ENCODE measurements around the gene LDLRAD4. TPM values are rescaled to one million over a fixed set of nuclear protein-coding genes. Genes with fewer than 3 reads are reported as not detected.

LDLRAD4 gene
- polyA plus RNA-seq, 1 of the 3 experiments (the other 2 are of a cell fraction): 0.16 TPM

GRCh38 chr18:13398631-13399030 is 180.1 kb downstream of the LDLRAD4 start (continued):
- TF ChIP-seq USF1 (IDR thresholded peaks at IDR 0.05; ENCODE audit: borderline replicate concordance, low read depth) (no peak), YY1 (IDR thresholded peaks at IDR 0.05; ENCODE audit: low read depth) (no peak), GATA2 (CRISPR knock-in tag; IDR thresholded peaks at IDR 0.05) (no peak), NRF1 (IDR thresholded peaks at IDR 0.05; ENCODE audit: low read depth, low read length) (no peak), JUND (IDR thresholded peaks at IDR 0.05) (no peak), TEAD4 (IDR thresholded peaks at IDR 0.05; ENCODE audit: borderline replicate concordance, insufficient read depth) (no peak), FOXJ3 (CRISPR knock-in tag; IDR thresholded peaks at IDR 0.05) (no peak)

- Histone ChIP-seq H2AFZ (ENCODE audit: low read depth) (no peak overlapping the region), H3K36me3 (replicated peaks in 1 of 2; ENCODE audit: control insufficient read depth in 1 of 2, insufficient read depth in 2 of 2, low read length in 1 of 2) (no peaks in the 10 kb centered on the region), H3K4me2 (no peak overlapping the region), H3K9me3 (no peaks in the 10 kb centered on the region), H3K27ac (ENCODE audit: low read depth in 2 of 2, low read length in 1 of 2) (no peak overlapping the region), H4K20me1 (ENCODE audit: insufficient read depth) (no peaks in the 10 kb centered on the region), H3K27me3 (ENCODE audit: insufficient read depth) (no peaks in the 10 kb centered on the region), H3K9ac (no peak overlapping the region), H3F3A (replicated peaks; ENCODE audit: insufficient read depth) (no peaks in the 10 kb centered on the region), H3K79me2 (ENCODE audit: insufficient read depth) (no peaks in the 10 kb centered on the region), H3K4me1 (ENCODE audit: control insufficient read depth in 1 of 2, insufficient read depth in 2 of 2, low read depth in 1 of 2, low read length in 1 of 2) (peaks cover 0 to 9% of the 10 kb centered on the region in 2 experiments; a peak in 1 of 4 replicates), H3K4me3 (ENCODE audit: low read depth in 2 of 2, low read length in 1 of 2) (no peak overlapping the region), H3K9me2 (no peaks in the 10 kb centered on the region)
- 56% methylated on average over 8 of the region's 8 CpGs for WGBS (ENCODE audit: low lambda C conversion rate)
- TF ChIP-seq NFIC (IDR thresholded peaks at IDR 0.05; ENCODE audit: borderline replicate concordance) (no peak), SMC3 (IDR thresholded peaks at IDR 0.05; ENCODE audit: low read depth, low read length) (no peak), RXRA (IDR thresholded peaks at IDR 0.05; ENCODE audit: borderline replicate concordance, low read depth) (no peak)
- ChIA-PET CTCF (no interaction called here), POLR2A (no interaction called here)
- no peak for DNase-seq
These were observed 181.0 kb downstream of the LDLRAD4 start for GRCh38 chr18:13399511-13399910.

- no peak overlapping the region for H3K27ac ChIP-seq (ENCODE audit: low read depth in 2 of 2, low read length in 1 of 2)
- no peaks in the 10 kb centered on the region for H3K36me3 ChIP-seq (replicated peaks in 1 of 2; ENCODE audit: control insufficient read depth in 1 of 2, insufficient read depth in 2 of 2, low read length in 1 of 2)
- DNase-seq: no peak
- no peaks in the 10 kb centered on the region for H3K9me2 ChIP-seq
- H4K20me1 ChIP-seq (ENCODE audit: insufficient read depth): no peaks in the 10 kb centered on the region
- POLR2A ChIA-PET: no interaction called here
- peaks cover 0 to 6% of the 10 kb centered on the region in 2 experiments; a peak in 1 of 4 replicates for H3K4me1 ChIP-seq (ENCODE audit: control insufficient read depth in 1 of 2, insufficient read depth in 2 of 2, low read depth in 1 of 2, low read length in 1 of 2)
- no peak overlapping the region for H3K4me3 ChIP-seq (ENCODE audit: low read depth in 2 of 2, low read length in 1 of 2)
- WGBS (ENCODE audit: low lambda C conversion rate): 80% methylated on average over 11 of the region's 11 CpGs
- no peak overlapping the region for H2AFZ ChIP-seq (ENCODE audit: low read depth)
- H3K79me2 ChIP-seq (ENCODE audit: insufficient read depth): no peaks in the 10 kb centered on the region
- no peak overlapping the region for H3K9ac ChIP-seq
- H3K27me3 ChIP-seq (ENCODE audit: insufficient read depth): no peaks in the 10 kb centered on the region
- TF ChIP-seq ELF1 (IDR thresholded peaks at IDR 0.05) (no peak), TAF1 (IDR thresholded peaks at IDR 0.05; ENCODE audit: borderline replicate concordance, low read depth, low read length) (no peak)
- CTCF ChIA-PET: interaction anchor here (0.7 kb wide), 1 partner anchor 41 kb away, joined by 3 read pairs; no protein-coding TSS in a partner anchor
- no peaks in the 10 kb centered on the region for H3F3A ChIP-seq (replicated peaks; ENCODE audit: insufficient read depth)
- no peaks in the 10 kb centered on the region for H3K9me3 ChIP-seq
- H3K4me2 ChIP-seq: no peak overlapping the region
These were observed 182.2 kb downstream of the LDLRAD4 start for GRCh38 chr18:13400636-13401315.

All from SK-N-SH (cell line).